T-cell (primary cell): Measurements from ENCODE around the gene EFCAB6. TPM values are rescaled to one million over a fixed set of nuclear protein-coding genes. Genes with fewer than 3 reads are reported as not detected.

ENCODE experiments used
- ATAC-seq, 4 experiments: fragments of 200-7000 bp in 3 of 4; fragments of 150-1000 bp in 1 of 4; cut with Tn5 transposase; replicated peaks in 1 of 4; 1 replicate in 3 of 4; 2 replicates in 1 of 4; pipeline ENCODE4 v1.10.0; 2021; ENCODE audit warnings: moderate library complexity in 3 of 4, mild to moderate bottlenecking in 2 of 4, moderate number of reproducible peaks in 1 of 4
- CTCF ChIA-PET, 2 donors: fragments of 300-600 bp; sonication (Branson Sonifier 250); formaldehyde crosslinking; loops; one replicate each; lab custom pipeline; 2022; ENCODE audit warnings: antibody characterized with exemption in 2 of 2; lab: Charles Lee
- POLR2A ChIA-PET, 2 donors: fragments of 300-600 bp; sonication (Branson Sonifier 250); formaldehyde crosslinking; loops; one replicate each; lab custom pipeline; 2022; ENCODE audit warnings: antibody characterized with exemption in 2 of 2; lab: Charles Lee
- DNase-seq, 35 experiments: peaks; one replicate each; pipeline versions ENCODE4 v3.0.0 to v3.0.0-alpha.2; 2013 to 2023
- H3K27ac ChIP-seq: one replicate; pipeline ENCODE4 v1.5.1; 2013; ENCODE audit warnings: low read length
- H3K27me3 ChIP-seq, 2 experiments: replicated peaks in 1 of 2; 1 replicate in 1 of 2; 2 replicates in 1 of 2; pipeline versions ENCODE4 v1.6.1 to v1.7.0; 2013; ENCODE audit warnings: low read length in 1 of 2, mixed read lengths in 1 of 2; ENCODE audit not compliant: control insufficient read depth in 2 of 2, insufficient read depth in 2 of 2; ENCODE audit errors: extremely low read depth in 1 of 2
- H3K36me3 ChIP-seq, 2 donors: 1 replicate in 1 of 2; 2 replicates in 1 of 2; pipeline versions ENCODE4 v1.6.1 to v1.7.0; 2013; ENCODE audit warnings: low read length in 1 of 2; ENCODE audit not compliant: control insufficient read depth in 2 of 2, insufficient read depth in 1 of 2; ENCODE audit errors: extremely low read depth in 1 of 2
- H3K4me1 ChIP-seq, 2 experiments: 1 replicate in 1 of 2; 2 replicates in 1 of 2; pipeline versions ENCODE4 v1.6.1 to v1.7.0; 2013; ENCODE audit warnings: low read length in 2 of 2, mixed read lengths in 1 of 2; ENCODE audit not compliant: insufficient read depth in 2 of 2, control insufficient read depth in 1 of 2; ENCODE audit errors: extremely low read depth in 1 of 2
- H3K4me3 ChIP-seq, 2 donors: 1 replicate in 1 of 2; 2 replicates in 1 of 2; pipeline versions ENCODE4 v1.5.1 to v1.7.0; 2013; ENCODE audit warnings: mild to moderate bottlenecking in 2 of 2, low read length in 1 of 2, moderate library complexity in 1 of 2; ENCODE audit not compliant: control insufficient read depth in 1 of 2; ENCODE audit errors: extremely low read depth in 1 of 2
- H3K9me3 ChIP-seq: 2 replicates; pipeline ENCODE4 v1.7.0; 2013
- H3K27ac Mint-ChIP-seq, 2 donors: one replicate each; pipeline ENCODE4 v1.8.0; 2020 to 2021; ENCODE audit warnings: mild to moderate bottlenecking in 2 of 2, mixed read lengths in 2 of 2
- H3K27me3 Mint-ChIP-seq, 2 donors: one replicate each; pipeline ENCODE4 v1.8.0; 2021 to 2022; ENCODE audit warnings: mixed read lengths in 2 of 2
- H3K36me3 Mint-ChIP-seq: one replicate; pipeline ENCODE4 v1.8.0; 2021; ENCODE audit warnings: mixed read lengths
- H3K4me1 Mint-ChIP-seq, 3 donors: one replicate each; pipeline ENCODE4 v1.8.0; 2020 to 2022; ENCODE audit warnings: mixed read lengths in 3 of 3, mild to moderate bottlenecking in 1 of 3
- H3K4me3 Mint-ChIP-seq, 3 donors: one replicate each; pipeline ENCODE4 v1.8.0; 2020 to 2022; ENCODE audit warnings: mild to moderate bottlenecking in 3 of 3, mixed read lengths in 3 of 3, moderate library complexity in 3 of 3
- H3K9me3 Mint-ChIP-seq, 3 donors: one replicate each; pipeline ENCODE4 v1.8.0; 2020 to 2022; ENCODE audit warnings: mixed read lengths in 3 of 3
- WGBS: methylation state at CpG from one replicate; pipeline ENCODE4 v1.1.5; 2013; ENCODE audit warnings: missing lambda C conversion rate; ENCODE audit not compliant: insufficient coverage; 5-methylcytosine and 5-hydroxymethylcytosine counted together
- total RNA-seq, 35 experiments: library from RNA in 6 of 35; stranded (reverse) in 6 of 35; fragments of 120-200 nt in 1 of 35; gene quantifications; one replicate each; pipeline versions ENCODE4 v1.2.1 to v1.2.4 and lab custom pipeline; 2013 to 2026

Gene EFCAB6
- total RNA-seq, 5 donors from 2014 or later (not counting 1 experiment from before 2014, with no cell fraction given) = 0.26 to 0.89 (median 0.53) TPM

DNA sequence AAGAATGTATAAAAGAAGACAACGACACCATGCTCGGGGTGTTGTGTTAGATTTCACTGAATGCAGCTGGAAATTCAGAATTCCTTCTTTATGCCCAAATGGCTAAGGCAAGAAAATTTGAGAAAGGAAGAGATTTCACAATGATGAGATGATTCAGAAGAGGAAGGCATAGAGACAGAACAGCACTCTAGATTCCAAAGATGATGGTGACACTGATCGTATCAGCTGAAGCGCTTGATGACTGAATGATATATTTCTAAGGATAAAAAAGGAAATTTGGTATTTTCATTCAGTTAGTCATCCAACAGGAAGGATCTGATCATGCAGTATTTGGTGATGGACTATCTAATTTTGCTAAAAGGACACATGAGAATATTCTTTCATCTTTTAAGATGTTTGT lies 189.2 kb downstream of the EFCAB6 start:
- CTCF ChIA-PET = no interaction called here

DNA sequence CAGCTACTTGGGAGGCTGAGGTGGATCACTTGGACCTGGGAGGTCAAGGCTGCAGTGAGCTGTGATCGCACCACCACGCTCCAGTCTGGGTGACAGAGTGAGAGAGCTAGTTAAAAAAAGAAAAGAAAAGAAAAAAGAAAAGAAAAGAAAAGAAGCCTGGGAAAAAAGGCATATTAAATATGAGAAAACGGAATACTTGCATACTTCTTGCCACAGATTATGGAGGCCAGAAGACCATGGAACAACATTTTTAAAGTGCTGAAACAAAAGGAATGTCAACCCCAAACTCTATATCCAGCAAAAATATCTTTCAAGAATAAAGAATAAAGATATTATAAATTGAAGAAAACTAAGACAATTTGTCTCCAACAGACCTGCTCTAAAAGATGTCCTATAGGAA lies 191.9 kb downstream of the EFCAB6 start:
- no peak overlapping the region for H3K4me3 Mint-ChIP-seq
- Histone ChIP-seq H3K4me3 (no peak overlapping the region), H3K27ac (no peak overlapping the region), H3K9me3 (no peaks in the 10 kb centered on the region), H3K4me1 (no peaks in the 10 kb centered on the region), H3K36me3 (no peaks in the 10 kb centered on the region), H3K27me3 (peaks cover 0 to 9% of the 10 kb centered on the region in 2 experiments)
- ATAC-seq (no peak), DNase-seq (no peak)
- H3K36me3 Mint-ChIP-seq = no peaks in the 10 kb centered on the region
- ChIA-PET CTCF (no interaction called here), POLR2A (no interaction called here)
- peaks cover 24% of the 10 kb centered on the region in 2 donors for H3K27me3 Mint-ChIP-seq
- peaks cover 6 to 8% (median 7%) of the 10 kb centered on the region in 3 donors for H3K9me3 Mint-ChIP-seq
- no peaks in the 10 kb centered on the region for H3K4me1 Mint-ChIP-seq
- H3K27ac Mint-ChIP-seq = no peak overlapping the region
- no CpG with 5 or more reads among the region's 3 CpGs for WGBS

More for the DNA sequence above, 189.2 kb downstream of the EFCAB6 start:
- no peaks in the 10 kb centered on the region for H3K4me1 ChIP-seq
- H3K4me3 Mint-ChIP-seq = no peak overlapping the region
- H3K27me3 Mint-ChIP-seq = peaks cover 14% of the 10 kb centered on the region in 2 donors
- H3K27ac ChIP-seq = no peak overlapping the region
- no peaks in the 10 kb centered on the region for H3K9me3 ChIP-seq
- no peak overlapping the region for H3K27ac Mint-ChIP-seq
- H3K4me1 Mint-ChIP-seq = no peaks in the 10 kb centered on the region
- no peak for ATAC-seq
- H3K36me3 Mint-ChIP-seq = no peaks in the 10 kb centered on the region
- H3K36me3 ChIP-seq = no peaks in the 10 kb centered on the region
- no peak overlapping the region for H3K4me3 ChIP-seq
- WGBS = no CpG with 5 or more reads among the region's 4 CpGs
- POLR2A ChIA-PET = no interaction called here
- no peak for DNase-seq
- H3K9me3 Mint-ChIP-seq = peaks cover 6 to 8% (median 7%) of the 10 kb centered on the region in 3 donors
- H3K27me3 ChIP-seq = peaks cover 0 to 12% of the 10 kb centered on the region in 2 experiments

DNA sequence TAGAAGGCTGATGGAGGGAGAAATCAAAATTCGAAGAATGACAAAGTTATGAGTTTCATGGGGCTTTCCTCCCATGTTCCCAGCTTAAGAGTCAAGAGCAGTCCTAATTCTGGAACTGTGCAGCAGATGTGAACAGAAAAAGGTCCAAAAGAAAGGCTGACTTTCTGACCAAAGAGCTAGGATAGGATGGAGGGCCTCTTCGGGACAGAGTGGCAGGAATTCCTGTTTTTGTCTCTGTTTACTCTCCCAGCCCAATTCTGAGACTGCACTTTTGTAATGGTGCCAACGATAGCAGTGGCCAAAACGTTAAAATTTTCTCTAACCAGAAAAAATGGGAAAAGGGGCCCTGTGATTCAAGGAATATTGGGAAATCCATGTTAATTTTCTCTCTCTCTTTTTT lies 193.6 kb downstream of the EFCAB6 start:
- POLR2A ChIA-PET = no interaction called here
- H3K27ac ChIP-seq = no peak overlapping the region
- Mint-ChIP-seq H3K4me3 (no peak overlapping the region), H3K4me1 (no peaks in the 10 kb centered on the region), H3K27ac (no peak overlapping the region), H3K36me3 (no peaks in the 10 kb centered on the region), H3K9me3 (peaks cover 6 to 8% (median 7%) of the 10 kb centered on the region in 3 donors), H3K27me3 (peaks cover 21 to 24% of the 10 kb centered on the region in 2 donors)
- H3K27me3 ChIP-seq = peaks cover 0 to 7% of the 10 kb centered on the region in 2 experiments
- WGBS = 67% methylated on average over 1 of the region's 4 CpGs
- ATAC-seq (no peak), DNase-seq (no peak)
- no peaks in the 10 kb centered on the region for H3K9me3 ChIP-seq
- CTCF ChIA-PET = no interaction called here
- no peaks in the 10 kb centered on the region for H3K4me1 ChIP-seq
- no peaks in the 10 kb centered on the region for H3K36me3 ChIP-seq
- H3K4me3 ChIP-seq = no peak overlapping the region

DNA sequence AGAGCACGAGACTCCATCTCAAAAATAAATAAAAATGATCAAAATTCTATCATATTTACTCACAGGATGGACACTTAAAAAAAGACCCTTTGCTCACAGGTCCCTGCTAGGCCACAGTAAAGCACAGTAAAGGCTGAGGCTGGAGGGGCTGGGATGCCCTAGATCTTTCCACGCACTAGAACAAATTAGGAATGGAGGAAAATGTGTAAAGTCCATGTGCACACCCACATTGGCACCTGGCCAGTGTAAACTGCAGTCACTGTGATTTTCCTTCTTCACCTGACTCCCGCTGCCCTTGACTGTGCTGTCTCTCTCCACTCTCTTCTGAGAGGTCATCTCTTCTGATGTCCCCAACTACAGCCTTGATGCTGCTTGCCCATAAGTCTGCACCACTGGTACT lies 195.5 kb downstream of the EFCAB6 start:
- Histone ChIP-seq H3K9me3 (no peaks in the 10 kb centered on the region), H3K4me3 (no peak overlapping the region), H3K27ac (no peak overlapping the region), H3K27me3 (peaks cover 0 to 4% of the 10 kb centered on the region in 2 experiments), H3K36me3 (no peaks in the 10 kb centered on the region), H3K4me1 (no peaks in the 10 kb centered on the region)
- DNase-seq (no peak), ATAC-seq (no peak)
- H3K27me3 Mint-ChIP-seq = peaks cover 21 to 22% of the 10 kb centered on the region in 2 donors
- no peaks in the 10 kb centered on the region for H3K4me1 Mint-ChIP-seq
- peaks cover 6 to 8% (median 7%) of the 10 kb centered on the region in 3 donors for H3K9me3 Mint-ChIP-seq
- H3K27ac Mint-ChIP-seq = no peak overlapping the region
- CTCF ChIA-PET = no interaction called here
- WGBS = 82% methylated on average over 2 of the region's 3 CpGs
- H3K4me3 Mint-ChIP-seq = no peak overlapping the region
- POLR2A ChIA-PET = no interaction called here
- no peaks in the 10 kb centered on the region for H3K36me3 Mint-ChIP-seq

DNA sequence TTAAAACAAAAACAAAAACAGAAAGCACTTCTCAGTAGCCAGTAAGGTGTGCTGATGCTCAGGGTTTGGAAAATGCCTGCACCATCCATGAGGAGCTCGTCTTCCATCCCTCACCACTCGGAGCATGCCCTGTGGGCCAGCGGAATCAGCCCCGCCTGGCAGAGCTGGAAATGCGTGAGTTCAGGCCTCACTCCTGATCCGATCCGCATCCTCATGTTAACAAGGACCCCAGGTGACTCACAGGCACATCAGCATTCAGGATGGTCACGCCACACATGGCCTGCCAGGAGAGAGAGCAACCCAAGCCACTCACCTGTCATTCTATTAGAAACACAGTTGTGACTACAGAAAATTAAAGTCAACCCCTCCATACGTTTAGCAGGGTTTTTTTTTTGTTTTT lies 211.8 kb downstream of the EFCAB6 start:
- Histone ChIP-seq H3K27ac (no peak overlapping the region), H3K4me1 (no peaks in the 10 kb centered on the region), H3K9me3 (no peaks in the 10 kb centered on the region), H3K4me3 (no peak overlapping the region), H3K27me3 (no peaks in the 10 kb centered on the region), H3K36me3 (no peaks in the 10 kb centered on the region)
- ATAC-seq = no peak
- Mint-ChIP-seq H3K9me3 (peaks cover 2 to 11% (median 4%) of the 10 kb centered on the region in 3 donors), H3K36me3 (no peaks in the 10 kb centered on the region), H3K27ac (no peak overlapping the region), H3K4me1 (no peaks in the 10 kb centered on the region), H3K4me3 (no peak overlapping the region), H3K27me3 (peaks cover 2 to 4% of the 10 kb centered on the region in 2 donors)
- ChIA-PET CTCF (no interaction called here), POLR2A (no interaction called here)
- WGBS = 83% methylated on average over 7 of the region's 9 CpGs
- DNase-seq = no peak

DNA sequence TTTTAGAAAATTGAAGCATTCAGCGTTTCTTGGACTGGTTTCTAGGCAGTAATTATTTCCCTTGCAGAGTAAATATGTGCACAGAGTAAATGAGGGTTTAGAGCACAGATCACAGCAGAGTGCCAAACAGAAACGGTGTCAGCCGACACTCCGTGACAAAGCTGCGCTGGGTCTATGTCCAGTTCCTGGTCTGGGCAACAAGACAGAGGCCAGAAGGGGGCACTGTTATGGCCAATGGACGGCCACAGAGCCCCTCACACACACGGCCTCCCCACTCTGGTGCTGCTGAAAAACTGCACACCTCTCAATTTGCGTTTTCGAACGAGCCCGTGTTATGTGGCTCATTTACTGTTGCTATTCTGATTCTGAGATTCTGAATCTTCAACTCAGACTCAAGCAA lies 219.6 kb downstream of the EFCAB6 start:
- no peaks in the 10 kb centered on the region for H3K9me3 ChIP-seq
- H3K4me1 ChIP-seq = no peaks in the 10 kb centered on the region
- Mint-ChIP-seq H3K4me1 (no peaks in the 10 kb centered on the region), H3K4me3 (no peak overlapping the region), H3K27me3 (peaks cover 19 to 28% of the 10 kb centered on the region in 2 donors), H3K9me3 (peaks cover 2 to 13% (median 7%) of the 10 kb centered on the region in 3 donors), H3K36me3 (no peaks in the 10 kb centered on the region), H3K27ac (no peak overlapping the region)
- ATAC-seq (no peak), DNase-seq (no peak)
- no peak overlapping the region for H3K27ac ChIP-seq
- POLR2A ChIA-PET = no interaction called here
- no peak overlapping the region for H3K4me3 ChIP-seq
- CTCF ChIA-PET = no interaction called here
- WGBS = 75% methylated on average over 5 of the region's 11 CpGs
- no peaks in the 10 kb centered on the region for H3K36me3 ChIP-seq
- peaks cover 0 to 8% of the 10 kb centered on the region in 2 experiments for H3K27me3 ChIP-seq

DNA sequence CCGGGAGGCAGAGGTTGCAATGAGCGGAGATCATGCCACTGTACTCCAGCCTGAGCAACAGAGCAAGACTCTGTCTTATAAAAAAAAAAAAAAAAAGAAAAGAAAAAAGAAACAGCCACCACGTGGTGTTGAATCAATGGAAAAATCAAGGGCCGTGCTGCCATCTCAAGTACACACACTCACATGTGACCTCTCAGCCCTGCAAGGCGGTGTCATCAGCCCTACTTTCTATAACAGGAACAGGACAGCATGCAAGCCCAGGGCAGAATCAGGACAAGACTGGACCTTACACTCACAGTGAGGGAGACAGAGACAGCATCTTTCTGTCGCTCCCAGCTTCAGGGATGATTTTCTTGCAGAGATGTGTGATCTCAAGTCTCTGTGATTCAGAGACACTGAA lies 220.7 kb downstream of the EFCAB6 start:
- DNase-seq = no peak
- H3K4me3 Mint-ChIP-seq = no peak overlapping the region

More for the DNA sequence above, 220.7 kb downstream of the EFCAB6 start:
- Mint-ChIP-seq H3K9me3 (peaks cover 2 to 13% (median 7%) of the 10 kb centered on the region in 3 donors), H3K27me3 (peaks cover 28 to 35% of the 10 kb centered on the region in 2 donors), H3K4me1 (no peaks in the 10 kb centered on the region), H3K27ac (no peak overlapping the region), H3K36me3 (no peaks in the 10 kb centered on the region)
- no peak for ATAC-seq
- no peaks in the 10 kb centered on the region for H3K36me3 ChIP-seq
- no peak overlapping the region for H3K4me3 ChIP-seq
- peaks cover 0 to 8% of the 10 kb centered on the region in 2 experiments for H3K27me3 ChIP-seq
- 53% methylated on average over 3 of the region's 6 CpGs for WGBS
- no peaks in the 10 kb centered on the region for H3K4me1 ChIP-seq
- H3K27ac ChIP-seq = no peak overlapping the region
- POLR2A ChIA-PET = no interaction called here
- CTCF ChIA-PET = no interaction called here
- H3K9me3 ChIP-seq = no peaks in the 10 kb centered on the region
